MM.1S (cell line): Measurements from ENCODE around the gene CADM2.

Source experiments
- DNase-seq: peaks from one replicate; pipeline ENCODE4 v3.0.0-alpha.2; 2015
- H2AFZ ChIP-seq: fragments of 300-600 bp; sonication (generic); 2 replicates; pipeline ENCODE4 v1.6.0; 2016; ENCODE audit warnings: antibody characterized with exemption, low read length
- H3F3A ChIP-seq: fragments of 300-600 bp; sonication (generic); 2 replicates; pipeline ENCODE4 v1.6.1; 2016; ENCODE audit warnings: mild to moderate bottlenecking, antibody characterized with exemption, low read length, moderate library complexity, mixed read lengths; ENCODE audit not compliant: insufficient read depth
- H3K27ac ChIP-seq: fragments of 300-600 bp; sonication (generic); 2 replicates; pipeline ENCODE4 v1.5.1; 2016; ENCODE audit warnings: mild to moderate bottlenecking, low read length
- H3K27me3 ChIP-seq: fragments of 300-600 bp; sonication (generic); replicated peaks from 2 replicates; pipeline ENCODE4 v1.6.0; 2016; ENCODE audit warnings: low read length; ENCODE audit not compliant: insufficient read depth
- H3K36me3 ChIP-seq: fragments of 300-600 bp; sonication (generic); replicated peaks from 2 replicates; pipeline ENCODE4 v1.6.1; 2016; ENCODE audit warnings: mild to moderate bottlenecking, low read length, mixed read lengths; ENCODE audit not compliant: insufficient read depth
- H3K4me1 ChIP-seq: fragments of 300-600 bp; sonication (generic); 2 replicates; pipeline ENCODE4 v1.6.1; 2016; ENCODE audit warnings: low read length, mixed read lengths
- H3K4me2 ChIP-seq: fragments of 300-600 bp; sonication (generic); 2 replicates; pipeline ENCODE4 v1.6.0; 2016; ENCODE audit warnings: low read depth, low read length
- H3K4me3 ChIP-seq: fragments of 300-600 bp; sonication (generic); 2 replicates; pipeline ENCODE4 v1.5.1; 2016; ENCODE audit warnings: low read length, mixed read lengths
- H3K79me2 ChIP-seq: fragments of 300-600 bp; sonication (generic); 2 replicates; pipeline ENCODE4 v1.6.1; 2016; ENCODE audit warnings: mixed run types, low read length, mixed read lengths
- H3K9ac ChIP-seq: fragments of 300-600 bp; sonication (generic); 2 replicates; pipeline ENCODE4 v1.6.1; 2016; ENCODE audit warnings: low read length, mixed read lengths
- H3K9me2 ChIP-seq: fragments of 300-600 bp; sonication (generic); replicated peaks from 2 replicates; pipeline ENCODE4 v1.6.1; 2016; ENCODE audit warnings: mild to moderate bottlenecking, low read length, mixed read lengths; ENCODE audit not compliant: insufficient read depth
- H3K9me3 ChIP-seq: fragments of 300-600 bp; sonication (generic); replicated peaks from 2 replicates; pipeline ENCODE4 v1.6.1; 2016; ENCODE audit warnings: mild to moderate bottlenecking, low read length, mixed read lengths; ENCODE audit not compliant: insufficient read depth
- H4K20me1 ChIP-seq: fragments of 300-600 bp; sonication (generic); 2 replicates; pipeline ENCODE4 v1.6.1; 2016; ENCODE audit warnings: mild to moderate bottlenecking, low read length, moderate library complexity, mixed read lengths; ENCODE audit not compliant: insufficient read depth
- EZH2 ChIP-seq: fragments of 300-600 bp; sonication (generic); optimal IDR thresholded peaks from 2 replicates; pipeline ENCODE3; 2017; ENCODE audit warnings: low read depth, mild to moderate bottlenecking, antibody characterized with exemption, low read length, mixed read lengths
- EZH2phosphoT487 ChIP-seq: fragments of 300-600 bp; sonication (generic); IDR thresholded peaks from 2 replicates; pipeline ENCODE4 v1.6.1; 2018; ENCODE audit warnings: antibody characterized with exemption, low read length
- TF ChIP-seq, protein P1 (sequence below): fragments of 300-600 bp; sonication (generic); IDR thresholded peaks from 2 replicates; pipeline ENCODE4 v1.5.1; 2016; ENCODE audit warnings: antibody characterized with exemption, low read length, mixed read lengths

Gene CADM2

GRCh38 chr3:85051786-85052185 is 93.0 kb downstream of the CADM2 start:
- H2AFZ ChIP-seq: no peak overlapping the region
- H3K4me3 ChIP-seq: no peak overlapping the region
- no peaks in the 10 kb centered on the region for H3K9me2 ChIP-seq
- no peak overlapping the region for H3K9ac ChIP-seq
- H3K27ac ChIP-seq: no peak overlapping the region
- H3K79me2 ChIP-seq: no peaks in the 10 kb centered on the region
- no peaks in the 10 kb centered on the region for H3F3A ChIP-seq
- H3K36me3 ChIP-seq: no peaks in the 10 kb centered on the region
- no peak overlapping the region for H3K4me2 ChIP-seq
- H3K27me3 ChIP-seq: no peaks in the 10 kb centered on the region
- DNase-seq: no peak
- TF ChIP-seq, protein P1, sequence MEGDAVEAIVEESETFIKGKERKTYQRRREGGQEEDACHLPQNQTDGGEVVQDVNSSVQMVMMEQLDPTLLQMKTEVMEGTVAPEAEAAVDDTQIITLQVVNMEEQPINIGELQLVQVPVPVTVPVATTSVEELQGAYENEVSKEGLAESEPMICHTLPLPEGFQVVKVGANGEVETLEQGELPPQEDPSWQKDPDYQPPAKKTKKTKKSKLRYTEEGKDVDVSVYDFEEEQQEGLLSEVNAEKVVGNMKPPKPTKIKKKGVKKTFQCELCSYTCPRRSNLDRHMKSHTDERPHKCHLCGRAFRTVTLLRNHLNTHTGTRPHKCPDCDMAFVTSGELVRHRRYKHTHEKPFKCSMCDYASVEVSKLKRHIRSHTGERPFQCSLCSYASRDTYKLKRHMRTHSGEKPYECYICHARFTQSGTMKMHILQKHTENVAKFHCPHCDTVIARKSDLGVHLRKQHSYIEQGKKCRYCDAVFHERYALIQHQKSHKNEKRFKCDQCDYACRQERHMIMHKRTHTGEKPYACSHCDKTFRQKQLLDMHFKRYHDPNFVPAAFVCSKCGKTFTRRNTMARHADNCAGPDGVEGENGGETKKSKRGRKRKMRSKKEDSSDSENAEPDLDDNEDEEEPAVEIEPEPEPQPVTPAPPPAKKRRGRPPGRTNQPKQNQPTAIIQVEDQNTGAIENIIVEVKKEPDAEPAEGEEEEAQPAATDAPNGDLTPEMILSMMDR: no peak
- TF ChIP-seq EZH2phosphoT487 (no peak), EZH2 (no peak)
- no peaks in the 10 kb centered on the region for H3K9me3 ChIP-seq
- no peaks in the 10 kb centered on the region for H3K4me1 ChIP-seq
- H4K20me1 ChIP-seq: no peaks in the 10 kb centered on the region

DNA sequence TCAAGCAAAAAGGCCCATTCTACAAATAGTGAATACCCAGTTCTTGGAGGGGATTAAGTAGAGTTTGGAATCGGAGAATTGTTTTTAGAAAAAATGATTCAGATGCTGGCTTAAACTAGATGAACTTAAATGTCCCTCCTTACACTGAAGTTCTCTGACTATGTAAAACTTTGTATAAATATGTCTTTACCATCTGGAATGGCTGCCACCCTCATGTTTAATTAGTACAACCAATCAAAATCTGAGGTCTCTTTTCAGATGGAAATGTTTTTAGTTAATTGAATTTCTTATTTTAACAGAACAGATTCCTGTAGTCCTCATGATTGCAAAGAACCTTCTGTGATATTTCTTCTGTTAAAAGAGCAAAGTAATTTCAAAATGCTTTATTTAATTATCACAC is 94.8 kb downstream of the CADM2 start:
- no peaks in the 10 kb centered on the region for H3K36me3 ChIP-seq
- H3K27ac ChIP-seq: no peak overlapping the region
- H3K4me3 ChIP-seq: no peak overlapping the region
- H3F3A ChIP-seq: no peaks in the 10 kb centered on the region
- H4K20me1 ChIP-seq: no peaks in the 10 kb centered on the region
- H3K9me3 ChIP-seq: no peaks in the 10 kb centered on the region
- no peaks in the 10 kb centered on the region for H3K4me1 ChIP-seq
- no peak for DNase-seq
- H3K4me2 ChIP-seq: no peak overlapping the region
- no peaks in the 10 kb centered on the region for H3K79me2 ChIP-seq
- H3K9ac ChIP-seq: no peak overlapping the region
- H3K27me3 ChIP-seq: no peaks in the 10 kb centered on the region
- no peak for TF ChIP-seq EZH2
- TF ChIP-seq, protein P1: no peak
- no peak for TF ChIP-seq EZH2phosphoT487
- H3K9me2 ChIP-seq: no peaks in the 10 kb centered on the region
- H2AFZ ChIP-seq: no peak overlapping the region

DNA sequence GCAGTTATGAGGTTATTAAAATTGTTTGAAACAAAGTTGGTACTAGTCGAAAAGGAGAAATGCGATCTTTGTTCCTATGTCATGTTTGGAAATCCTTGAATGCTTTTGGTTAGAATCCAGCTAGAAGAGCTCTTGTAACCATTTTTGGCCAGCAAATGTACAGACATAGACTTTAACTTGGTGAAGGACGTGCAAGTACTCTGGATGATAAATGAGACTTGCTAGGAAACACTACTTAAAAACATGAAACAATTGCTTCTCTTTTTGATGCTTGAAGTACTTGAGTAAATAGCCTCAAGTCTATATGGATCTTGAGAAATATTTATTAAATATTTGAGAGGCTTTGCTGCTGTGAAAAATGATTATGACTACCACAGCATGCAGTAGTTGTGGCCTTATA is 95.8 kb downstream of the CADM2 start:
- no peak overlapping the region for H3K4me2 ChIP-seq
- no peak overlapping the region for H3K27ac ChIP-seq
- no peaks in the 10 kb centered on the region for H3K9me2 ChIP-seq
- no peak for DNase-seq
- no peak overlapping the region for H3K4me3 ChIP-seq
- H3K4me1 ChIP-seq: no peaks in the 10 kb centered on the region
- H4K20me1 ChIP-seq: no peaks in the 10 kb centered on the region
- TF ChIP-seq EZH2 (no peak), EZH2phosphoT487 (no peak)
- TF ChIP-seq, protein P1: no peak
- no peaks in the 10 kb centered on the region for H3K36me3 ChIP-seq
- no peaks in the 10 kb centered on the region for H3K79me2 ChIP-seq
- no peaks in the 10 kb centered on the region for H3F3A ChIP-seq
- no peaks in the 10 kb centered on the region for H3K9me3 ChIP-seq
- no peaks in the 10 kb centered on the region for H3K27me3 ChIP-seq
- H2AFZ ChIP-seq: no peak overlapping the region
- no peak overlapping the region for H3K9ac ChIP-seq

DNA sequence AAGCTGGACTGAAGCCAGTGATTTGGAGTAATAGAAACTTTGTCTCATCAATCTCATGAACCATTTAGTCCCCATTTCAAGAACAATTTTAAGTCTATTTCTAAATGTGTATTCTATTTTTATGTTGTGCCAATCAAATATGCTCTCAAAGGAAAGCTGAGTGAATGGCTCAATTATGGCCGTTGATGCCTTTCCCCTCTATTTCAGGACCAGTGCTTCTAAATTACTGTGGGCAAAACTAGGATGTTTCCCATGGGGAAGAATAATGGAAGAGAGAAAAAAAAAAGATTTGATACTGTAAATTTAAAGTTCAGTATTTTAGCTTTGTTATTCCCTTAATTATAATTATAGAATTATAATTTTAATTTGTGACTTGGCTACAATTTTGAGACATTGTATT is 110.1 kb downstream of the CADM2 start:
- Histone ChIP-seq H3F3A (no peaks in the 10 kb centered on the region), H3K27me3 (no peaks in the 10 kb centered on the region), H3K9ac (no peak overlapping the region), H3K79me2 (no peaks in the 10 kb centered on the region), H4K20me1 (no peaks in the 10 kb centered on the region), H3K9me3 (no peaks in the 10 kb centered on the region), H3K4me3 (no peak overlapping the region), H3K9me2 (no peaks in the 10 kb centered on the region), H2AFZ (no peak overlapping the region), H3K4me1 (no peaks in the 10 kb centered on the region), H3K27ac (no peak overlapping the region), H3K4me2 (no peak overlapping the region), H3K36me3 (no peaks in the 10 kb centered on the region)
- DNase-seq: no peak
- TF ChIP-seq EZH2: no peak
- no peak for TF ChIP-seq EZH2phosphoT487
- TF ChIP-seq, protein P1: no peak
